ENCODE results near the gene OR52B6. TPM values are rescaled to one million over a fixed set of nuclear protein-coding genes. Genes with fewer than 3 reads are reported as not detected.

Gene OR52B6
- total and polyA plus RNA-seq, 2 donors (not counting 1 experiment from before 2014, with no cell fraction given), result not detected

GRCh38 chr11:5618807-5619206 is 38.1 kb downstream of the OR52B6 start:
- Histone ChIP-seq H3K4me1 (ENCODE audit: control insufficient read depth in 2 of 2, insufficient read depth in 2 of 2, low read length in 2 of 2) (peaks cover 2 to 3% of the 10 kb centered on the region in 2 donors), H2AFZ (ENCODE audit: insufficient read depth, low read depth, low read length, poor library complexity, severe bottlenecking) (no peak overlapping the region), H3K27ac (ENCODE audit: low read length in 2 of 2) (no peak overlapping the region), H3K4me3 (ENCODE audit: control extremely low read depth in 1 of 5, extremely low read depth in 1 of 5, insufficient read depth in 1 of 5, low read depth in 2 of 5, low read length in 4 of 5) (no peak overlapping the region), H3K27me3 (replicated peaks in 1 of 4; ENCODE audit: control extremely low read depth in 1 of 4, control insufficient read depth in 3 of 4, insufficient read depth in 4 of 4, low read length in 3 of 4) (no peaks in the 10 kb centered on the region), H3K9ac (ENCODE audit: low read length) (no peak overlapping the region), H3K79me2 (ENCODE audit: control insufficient read depth, insufficient read depth, low read length) (peaks cover 2% of the 10 kb centered on the region), H3K36me3 (replicated peaks in 1 of 2; ENCODE audit: control extremely low read depth in 1 of 2, control insufficient read depth in 1 of 2, extremely low read depth in 1 of 2, insufficient read depth in 2 of 2, low read length in 1 of 2) (no peaks in the 10 kb centered on the region), H4K20me1 (ENCODE audit: control insufficient read depth, insufficient read depth, low read length, poor library complexity, severe bottlenecking) (no peaks in the 10 kb centered on the region), H3K9me3 (ENCODE audit: control extremely low read depth in 1 of 3, control insufficient read depth in 2 of 3, insufficient read depth in 1 of 3, low read length in 2 of 3) (no peaks in the 10 kb centered on the region), H3K4me2 (replicated peaks; ENCODE audit: low read depth, low read length, poor library complexity, severe bottlenecking) (no peak overlapping the region)
- CTCF ChIA-PET, result interaction anchor here (0.7 to 1.2 kb wide), 2 partner anchors 9 to 19 kb away, joined by 3 to 4 read pairs; no protein-coding TSS in a partner anchor
- Mint-ChIP-seq H3K9me3 (ENCODE audit: insufficient read depth) (no peaks in the 10 kb centered on the region), H3K4me3 (no peak overlapping the region), H3K4me1 (peaks cover 5% of the 10 kb centered on the region), H3K27me3 (no peaks in the 10 kb centered on the region), H3K27ac (no peak overlapping the region)
- POLR2A ChIA-PET, result no interaction called here
- no peak for ATAC-seq (ENCODE audit: low read depth)
- intact Hi-C loops (cut with micrococcal nuclease), result no loop called here
- DNase-seq, result no peak
- TF ChIP-seq CTCF (IDR thresholded peaks at IDR 0.05), result no peak
- no peak for TF ChIP-seq EZH2 (IDR thresholded peaks at IDR 0.05; ENCODE audit: borderline replicate concordance, insufficient read depth, low read depth, low read length, poor library complexity, severe bottlenecking)
- no CpG with 5 or more reads among the region's 3 CpGs for WGBS (ENCODE audit: insufficient coverage)

DNA sequence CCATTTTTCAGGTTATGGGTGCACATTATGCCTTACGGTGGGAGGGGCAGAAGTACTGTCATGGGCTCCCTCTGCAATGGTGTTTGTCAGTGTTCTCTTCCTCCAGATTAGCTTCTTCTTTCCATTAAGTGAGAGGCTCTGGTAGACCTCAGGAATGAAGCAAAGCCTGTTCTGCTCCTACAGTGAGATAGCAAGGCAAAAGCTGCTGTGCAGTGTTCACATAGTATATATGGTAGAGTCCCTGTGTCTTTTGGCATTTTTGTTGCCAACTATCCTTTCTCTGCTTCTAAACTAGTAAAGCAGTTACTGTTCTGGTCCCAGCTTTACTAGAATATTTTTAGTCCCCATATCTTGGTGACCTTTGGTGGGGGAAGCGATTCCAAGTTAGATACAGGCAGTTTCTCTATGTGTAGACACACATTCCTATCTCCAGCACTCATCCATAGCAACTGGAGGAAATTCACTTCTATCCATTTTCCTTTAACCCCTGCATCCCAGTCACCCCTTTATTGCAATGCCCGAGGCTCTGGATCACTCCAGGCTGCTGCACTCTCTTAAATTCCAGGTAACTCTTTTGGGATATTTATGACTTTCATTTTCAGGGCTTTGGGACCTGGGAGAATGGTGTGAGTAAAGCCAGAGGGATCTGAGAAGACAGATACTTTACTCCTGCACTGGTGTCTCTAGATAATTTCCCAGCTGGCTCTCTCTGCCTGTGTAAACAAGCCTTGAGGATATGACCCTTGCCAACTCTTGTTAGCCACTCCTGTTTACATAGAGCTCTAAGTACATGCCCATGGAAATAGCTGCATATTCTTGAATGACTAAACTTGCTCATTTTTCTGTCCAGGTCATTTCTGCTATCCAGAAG is 40.2 kb downstream of the OR52B6 start:
- WGBS (ENCODE audit: insufficient coverage), result 100% methylated on average over 1 of the region's 3 CpGs
- ChIA-PET POLR2A (no interaction called here), CTCF (no interaction called here)
- H3K4me1 ChIP-seq (ENCODE audit: control insufficient read depth in 2 of 2, insufficient read depth in 2 of 2, low read length in 2 of 2), result peaks cover 17 to 18% of the 10 kb centered on the region in 2 donors
- no peak overlapping the region for H3K9ac ChIP-seq (ENCODE audit: low read length)
- H3K36me3 ChIP-seq (replicated peaks in 1 of 2; ENCODE audit: control extremely low read depth in 1 of 2, control insufficient read depth in 1 of 2, extremely low read depth in 1 of 2, insufficient read depth in 2 of 2, low read length in 1 of 2), result no peaks in the 10 kb centered on the region
- TF ChIP-seq CTCF (IDR thresholded peaks at IDR 0.05) (no peak), EZH2 (IDR thresholded peaks at IDR 0.05; ENCODE audit: borderline replicate concordance, insufficient read depth, low read depth, low read length, poor library complexity, severe bottlenecking) (no peak)
- H3K27me3 ChIP-seq (replicated peaks in 1 of 4; ENCODE audit: control extremely low read depth in 1 of 4, control insufficient read depth in 3 of 4, insufficient read depth in 4 of 4, low read length in 3 of 4), result no peaks in the 10 kb centered on the region
- no peak overlapping the region for H3K4me3 ChIP-seq (ENCODE audit: control extremely low read depth in 1 of 5, extremely low read depth in 1 of 5, insufficient read depth in 1 of 5, low read depth in 2 of 5, low read length in 4 of 5)
- H3K27ac ChIP-seq (ENCODE audit: low read length in 2 of 2), result no peak overlapping the region
- Mint-ChIP-seq H3K27ac (no peak overlapping the region), H3K9me3 (ENCODE audit: insufficient read depth) (no peaks in the 10 kb centered on the region), H3K4me1 (peaks cover 23% of the 10 kb centered on the region), H3K4me3 (no peak overlapping the region), H3K27me3 (no peaks in the 10 kb centered on the region)
- intact Hi-C loops (cut with micrococcal nuclease), result no loop called here
- H3K79me2 ChIP-seq (ENCODE audit: control insufficient read depth, insufficient read depth, low read length), result peaks cover 21% of the 10 kb centered on the region
- no peak for ATAC-seq (ENCODE audit: low read depth)
- no peak overlapping the region for H2AFZ ChIP-seq (ENCODE audit: insufficient read depth, low read depth, low read length, poor library complexity, severe bottlenecking)
- no peak for DNase-seq
- H4K20me1 ChIP-seq (ENCODE audit: control insufficient read depth, insufficient read depth, low read length, poor library complexity, severe bottlenecking), result no peaks in the 10 kb centered on the region
- no peak overlapping the region for H3K4me2 ChIP-seq (replicated peaks; ENCODE audit: low read depth, low read length, poor library complexity, severe bottlenecking)
- no peaks in the 10 kb centered on the region for H3K9me3 ChIP-seq (ENCODE audit: control extremely low read depth in 1 of 3, control insufficient read depth in 2 of 3, insufficient read depth in 1 of 3, low read length in 2 of 3)
